ENCODE measurements around the gene ULK3.

DNA sequence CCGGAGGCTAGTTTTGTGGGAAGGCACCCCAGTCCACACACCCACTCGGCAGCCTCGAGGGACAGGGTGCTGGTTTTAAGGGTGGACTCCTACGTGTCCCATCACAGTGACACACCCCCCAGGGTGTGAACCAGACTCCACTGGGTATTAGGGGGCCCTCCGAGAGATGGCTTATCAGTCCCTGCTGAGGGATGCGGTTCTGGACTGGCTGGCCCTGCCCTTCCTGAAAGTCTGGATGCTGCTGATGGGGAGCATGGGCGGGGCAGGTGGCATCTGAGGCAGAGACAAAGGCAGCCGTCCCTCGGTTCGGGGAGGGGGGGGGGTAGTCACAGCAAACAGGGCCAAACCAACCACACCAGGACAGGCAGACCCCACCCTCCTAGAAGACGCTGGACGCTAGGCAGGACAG is 939 bp upstream of the ULK3 start:
- TF ChIP-seq, protein P1, sequence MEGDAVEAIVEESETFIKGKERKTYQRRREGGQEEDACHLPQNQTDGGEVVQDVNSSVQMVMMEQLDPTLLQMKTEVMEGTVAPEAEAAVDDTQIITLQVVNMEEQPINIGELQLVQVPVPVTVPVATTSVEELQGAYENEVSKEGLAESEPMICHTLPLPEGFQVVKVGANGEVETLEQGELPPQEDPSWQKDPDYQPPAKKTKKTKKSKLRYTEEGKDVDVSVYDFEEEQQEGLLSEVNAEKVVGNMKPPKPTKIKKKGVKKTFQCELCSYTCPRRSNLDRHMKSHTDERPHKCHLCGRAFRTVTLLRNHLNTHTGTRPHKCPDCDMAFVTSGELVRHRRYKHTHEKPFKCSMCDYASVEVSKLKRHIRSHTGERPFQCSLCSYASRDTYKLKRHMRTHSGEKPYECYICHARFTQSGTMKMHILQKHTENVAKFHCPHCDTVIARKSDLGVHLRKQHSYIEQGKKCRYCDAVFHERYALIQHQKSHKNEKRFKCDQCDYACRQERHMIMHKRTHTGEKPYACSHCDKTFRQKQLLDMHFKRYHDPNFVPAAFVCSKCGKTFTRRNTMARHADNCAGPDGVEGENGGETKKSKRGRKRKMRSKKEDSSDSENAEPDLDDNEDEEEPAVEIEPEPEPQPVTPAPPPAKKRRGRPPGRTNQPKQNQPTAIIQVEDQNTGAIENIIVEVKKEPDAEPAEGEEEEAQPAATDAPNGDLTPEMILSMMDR (IDR thresholded peaks at IDR 0.05): no peak
- TF ChIP-seq POLR2AphosphoS5 (IDR thresholded peaks at IDR 0.05): no peak
